CD4-positive, alpha-beta T cell treated with Interleukin-2 at 100 ng/mL for 4 hours (primary cell): ENCODE data around the gene ZSWIM4.
"Not testable (repeated sequence)": the region's sequence is repeated elsewhere in the genome, so short reads cannot be mapped to it uniquely, and the experiment has no call there.

Experiments used
- DNase-seq: peaks from one replicate; pipeline ENCODE4 v3.0.0-alpha.2; 2020; ENCODE audit warnings: low spot score

The ZSWIM4 gene

GRCh38 chr19:13778398-13778797, 16.8 kb upstream of the ZSWIM4 start:
- DNase-seq, result no peak

- no peak for DNase-seq
Measured at GRCh38 chr19:13778847-13779246, 16.4 kb upstream of the ZSWIM4 start.

GRCh38 chr19:13779794-13780193, 15.4 kb upstream of the ZSWIM4 start:
- not testable (repeated sequence) for DNase-seq

- DNase-seq, result no peak
Measured at GRCh38 chr19:13781547-13781946, 13.7 kb upstream of the ZSWIM4 start.

- DNase-seq, result no peak
Measured at GRCh38 chr19:13782537-13782936, 12.7 kb upstream of the ZSWIM4 start.

- DNase-seq, result no peak
Measured at GRCh38 chr19:13783565-13784500, 11.4 kb upstream of the ZSWIM4 start.

GRCh38 chr19:13784731-13785452, 10.4 kb upstream of the ZSWIM4 start:
- DNase-seq, result peak; percentile 72

GRCh38 chr19:13788991-13789390, 6.3 kb upstream of the ZSWIM4 start:
- DNase-seq, result peak; percentile 54

- peak; percentile 72 for DNase-seq
Measured at GRCh38 chr19:13790354-13790753, 4.9 kb upstream of the ZSWIM4 start.

GRCh38 chr19:13793317-13793716, 1.9 kb upstream of the ZSWIM4 start:
- not testable (repeated sequence) for DNase-seq

GRCh38 chr19:13794398-13794756, 866 bp upstream of the ZSWIM4 start:
- no peak for DNase-seq

- no peak for DNase-seq
Measured at GRCh38 chr19:13795595-13796300, 505 bp downstream of the ZSWIM4 start.

GRCh38 chr19:13796301-13797057, 1.2 kb downstream of the ZSWIM4 start:
- no peak for DNase-seq

- no peak for DNase-seq
Measured at GRCh38 chr19:13797058-13797440, 1.8 kb downstream of the ZSWIM4 start.

GRCh38 chr19:13797870-13798269, 2.6 kb downstream of the ZSWIM4 start:
- no peak for DNase-seq

GRCh38 chr19:13799669-13800068, 4.4 kb downstream of the ZSWIM4 start:
- DNase-seq, result no peak

GRCh38 chr19:13803038-13803437, 7.8 kb downstream of the ZSWIM4 start:
- DNase-seq, result no peak

- DNase-seq, result no peak
Measured at GRCh38 chr19:13804830-13805683, 9.8 kb downstream of the ZSWIM4 start.

GRCh38 chr19:13806728-13807127, 11.5 kb downstream of the ZSWIM4 start:
- no peak for DNase-seq

- DNase-seq, result no peak
Measured at GRCh38 chr19:13807421-13808021, 12.3 kb downstream of the ZSWIM4 start.

- DNase-seq, result no peak
Measured at GRCh38 chr19:13808856-13809255, 13.6 kb downstream of the ZSWIM4 start.
